ENCODE data around the gene KSR1.

- TF ChIP-seq POLR2A (IDR thresholded peaks at IDR 0.05) (no peak), CTCF (IDR thresholded peaks at IDR 0.05) (no peak)
These were observed 139.8 kb downstream of the KSR1 start for GRCh38 chr17:27596096-27596495.
